ENCODE data around the gene VPS41. TPM values are rescaled to one million over a fixed set of nuclear protein-coding genes. Genes with fewer than 3 reads are reported as not detected.

VPS41 gene
- total and polyA plus RNA-seq, 3 donors from 2014 or later: 28.8 to 59.1 (median 52.7) TPM

- Histone ChIP-seq H3K4me1 (no peaks in the 10 kb centered on the region), H3K36me3 (ENCODE audit: low read depth, missing control alignments) (no peaks in the 10 kb centered on the region), H3K4me3 (no peak overlapping the region), H3K9me3 (no peaks in the 10 kb centered on the region), H3K27me3 (no peaks in the 10 kb centered on the region), H3K27ac (no peak overlapping the region)
- no peak for DNase-seq
- TF ChIP-seq CTCF (IDR thresholded peaks at IDR 0.05): no peak
- TF ChIP-seq POLR2A (IDR thresholded peaks at IDR 0.05): no peak
- 90 to 95% methylated on average over 1 of the region's 1 CpG for WGBS, 2 donors
- intact Hi-C loops (cut with DNase I; ENCODE audit: low total_unique reads): no loop called here
Measured at GRCh38 chr7:38813768-38814167, 95.2 kb downstream of the VPS41 start.

GRCh38 chr7:38806912-38807311 lies 102.1 kb downstream of the VPS41 start:
- Histone ChIP-seq H3K27me3 (no peaks in the 10 kb centered on the region), H3K27ac (no peak overlapping the region), H3K4me1 (no peaks in the 10 kb centered on the region), H3K9me3 (no peaks in the 10 kb centered on the region), H3K4me3 (no peak overlapping the region), H3K36me3 (ENCODE audit: low read depth, missing control alignments) (no peaks in the 10 kb centered on the region)
- intact Hi-C loops (cut with DNase I; ENCODE audit: low total_unique reads): no loop called here
- no peak for DNase-seq
- 82 to 89% methylated on average over 2 of the region's 2 CpGs for WGBS, 2 donors
- TF ChIP-seq POLR2A (IDR thresholded peaks at IDR 0.05) (no peak), CTCF (IDR thresholded peaks at IDR 0.05) (no peak)

- WGBS, 2 donors: 67 to 72% methylated on average over 4 of the region's 4 CpGs
- no peaks in the 10 kb centered on the region for H3K9me3 ChIP-seq
- H3K4me3 ChIP-seq: no peak overlapping the region
- TF ChIP-seq POLR2A (IDR thresholded peaks at IDR 0.05) (no peak), CTCF (IDR thresholded peaks at IDR 0.05) (no peak)
- H3K36me3 ChIP-seq (ENCODE audit: low read depth, missing control alignments): no peaks in the 10 kb centered on the region
- no peaks in the 10 kb centered on the region for H3K4me1 ChIP-seq
- H3K27ac ChIP-seq: no peak overlapping the region
- intact Hi-C loops (cut with DNase I; ENCODE audit: low total_unique reads): no loop called here
- DNase-seq: no peak
- H3K27me3 ChIP-seq: no peaks in the 10 kb centered on the region
Measured at GRCh38 chr7:38801786-38802185, 107.2 kb downstream of the VPS41 start.

- no peak for DNase-seq
- no peak overlapping the region for H3K4me3 ChIP-seq
- TF ChIP-seq POLR2A (IDR thresholded peaks at IDR 0.05) (no peak), CTCF (IDR thresholded peaks at IDR 0.05) (no peak)
- intact Hi-C loops (cut with DNase I; ENCODE audit: low total_unique reads): no loop called here
- WGBS, 2 donors: 90 to 92% methylated on average over 7 of the region's 7 CpGs
- H3K9me3 ChIP-seq: no peaks in the 10 kb centered on the region
- no peak overlapping the region for H3K27ac ChIP-seq
- no peaks in the 10 kb centered on the region for H3K36me3 ChIP-seq (ENCODE audit: low read depth, missing control alignments)
- H3K4me1 ChIP-seq: no peaks in the 10 kb centered on the region
- no peaks in the 10 kb centered on the region for H3K27me3 ChIP-seq
Measured at GRCh38 chr7:38798552-38799267, 110.3 kb downstream of the VPS41 start.
